Natural killer cell (primary cell): ENCODE data around the gene STIM2. TPM values are rescaled to one million over a fixed set of nuclear protein-coding genes. Genes with fewer than 3 reads are reported as not detected.
"Not testable (repeated sequence)": the region's sequence is repeated elsewhere in the genome, so short reads cannot be mapped to it uniquely, and the experiment has no call there.

ENCODE experiments used
- ATAC-seq, 3 donors: fragments of 150-1000 bp in 2 of 3; fragments of 200-7000 bp in 1 of 3; cut with Tn5 transposase; 1 replicate in 1 of 3; 2 replicates in 2 of 3; pipeline ENCODE4 v1.10.0; 2021; ENCODE audit warnings: mild to moderate bottlenecking in 2 of 3, moderate library complexity in 2 of 3
- DNase-seq, 2 donors: peaks; one replicate each; pipeline versions ENCODE4 v3.0.0 to v3.0.0-alpha.2; 2013 to 2021; ENCODE audit warnings: mixed read lengths in 1 of 2
- H3K27ac ChIP-seq: one replicate; pipeline ENCODE4 v1.5.1; 2013; ENCODE audit warnings: mild to moderate bottlenecking, low read length
- H3K27me3 ChIP-seq: one replicate; pipeline ENCODE4 v1.6.1; 2013; ENCODE audit warnings: low read length; ENCODE audit not compliant: control insufficient read depth, insufficient read depth
- H3K36me3 ChIP-seq: one replicate; pipeline ENCODE4 v1.6.1; 2013; ENCODE audit warnings: low read length; ENCODE audit not compliant: control insufficient read depth, insufficient read depth
- H3K4me1 ChIP-seq: one replicate; pipeline ENCODE4 v1.6.1; 2013; ENCODE audit warnings: low read length; ENCODE audit not compliant: control insufficient read depth, insufficient read depth
- H3K4me3 ChIP-seq: one replicate; pipeline ENCODE4 v1.5.1; 2013; ENCODE audit warnings: low read length
- H3K9me3 ChIP-seq: one replicate; pipeline ENCODE4 v1.6.1; 2013; ENCODE audit warnings: low read length; ENCODE audit not compliant: control insufficient read depth, insufficient read depth
- H3K27ac Mint-ChIP-seq, 2 donors: one replicate each; pipeline ENCODE4 v1.8.0; 2022; ENCODE audit warnings: mild to moderate bottlenecking in 2 of 2, mixed read lengths in 2 of 2, moderate library complexity in 1 of 2
- H3K27me3 Mint-ChIP-seq, 2 donors: one replicate each; pipeline ENCODE4 v1.8.0; 2022; ENCODE audit warnings: low read depth in 2 of 2, mixed read lengths in 2 of 2
- H3K36me3 Mint-ChIP-seq: one replicate; pipeline ENCODE4 v1.8.0; 2022; ENCODE audit warnings: mixed read lengths
- H3K4me1 Mint-ChIP-seq, 2 donors: one replicate each; pipeline ENCODE4 v1.8.0; 2022; ENCODE audit warnings: mixed read lengths in 2 of 2
- H3K4me3 Mint-ChIP-seq: one replicate; pipeline ENCODE4 v1.8.0; 2022; ENCODE audit warnings: mild to moderate bottlenecking, moderate library complexity, mixed read lengths
- H3K9me3 Mint-ChIP-seq, 2 donors: one replicate each; pipeline ENCODE4 v1.8.0; 2022; ENCODE audit warnings: mixed read lengths in 2 of 2
- whole genome bisulfite sequencing: methylation state at CpG from one replicate; pipeline ENCODE4 v1.1.7; 2013; ENCODE audit warnings: missing lambda C conversion rate; ENCODE audit not compliant: insufficient coverage; 5-methylcytosine and 5-hydroxymethylcytosine counted together
- intact Hi-C: fragments of 100-400 bp; cut with micrococcal nuclease; formaldehyde crosslinking; loops from one replicate; pipeline ENCODE4 v1.14.2; 2022
- total RNA-seq, 4 donors: library from RNA; stranded (reverse); fragments of 120-200 nt in 1 of 4; gene quantifications; one replicate each; pipeline versions ENCODE4 v1.2.3 to v1.2.4, GENCODE V29; 2013 to 2022
- TF ChIP-seq, protein P1 (sequence below): fragments of 200-600 bp; IDR thresholded peaks from one replicate; pipeline ENCODE4 v1.8.0; 2022; ENCODE audit warnings: antibody characterized with exemption

Gene STIM2
- total RNA-seq, 3 donors from 2014 or later (not counting 1 experiment from before 2014, with no cell fraction given), result 98.3 to 104 (median 100) TPM

DNA sequence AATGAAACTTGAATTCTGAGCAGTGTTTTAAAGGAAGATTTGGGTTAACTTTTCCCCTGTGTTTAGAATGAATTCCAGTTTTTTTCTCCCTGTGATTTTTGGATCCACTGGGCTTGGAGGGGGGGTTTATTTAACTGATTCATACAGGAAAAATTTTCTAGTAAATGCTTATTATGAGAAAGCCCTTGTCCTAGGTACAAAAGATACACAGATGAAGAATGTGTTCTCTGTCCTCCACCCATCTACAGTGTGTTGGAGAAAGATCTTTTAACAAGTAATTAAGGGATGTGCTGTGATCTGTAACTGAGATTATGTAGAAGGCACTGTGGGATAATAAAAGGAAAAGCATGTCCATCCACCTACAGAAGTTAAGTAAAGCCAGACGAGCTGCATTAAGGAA is 103.9 kb downstream of the STIM2 start:
- ATAC-seq, result no peak
- no CpG with 5 or more reads among the region's 1 CpG for WGBS
- Mint-ChIP-seq H3K36me3 (no peaks in the 10 kb centered on the region), H3K4me3 (no peak overlapping the region), H3K27ac (peak overlapping the region; percentile 25 to 57), H3K4me1 (peaks cover 51 to 56% of the 10 kb centered on the region in 2 donors), H3K9me3 (no peaks in the 10 kb centered on the region), H3K27me3 (no peaks in the 10 kb centered on the region)
- no peak for DNase-seq
- TF ChIP-seq, protein P1, sequence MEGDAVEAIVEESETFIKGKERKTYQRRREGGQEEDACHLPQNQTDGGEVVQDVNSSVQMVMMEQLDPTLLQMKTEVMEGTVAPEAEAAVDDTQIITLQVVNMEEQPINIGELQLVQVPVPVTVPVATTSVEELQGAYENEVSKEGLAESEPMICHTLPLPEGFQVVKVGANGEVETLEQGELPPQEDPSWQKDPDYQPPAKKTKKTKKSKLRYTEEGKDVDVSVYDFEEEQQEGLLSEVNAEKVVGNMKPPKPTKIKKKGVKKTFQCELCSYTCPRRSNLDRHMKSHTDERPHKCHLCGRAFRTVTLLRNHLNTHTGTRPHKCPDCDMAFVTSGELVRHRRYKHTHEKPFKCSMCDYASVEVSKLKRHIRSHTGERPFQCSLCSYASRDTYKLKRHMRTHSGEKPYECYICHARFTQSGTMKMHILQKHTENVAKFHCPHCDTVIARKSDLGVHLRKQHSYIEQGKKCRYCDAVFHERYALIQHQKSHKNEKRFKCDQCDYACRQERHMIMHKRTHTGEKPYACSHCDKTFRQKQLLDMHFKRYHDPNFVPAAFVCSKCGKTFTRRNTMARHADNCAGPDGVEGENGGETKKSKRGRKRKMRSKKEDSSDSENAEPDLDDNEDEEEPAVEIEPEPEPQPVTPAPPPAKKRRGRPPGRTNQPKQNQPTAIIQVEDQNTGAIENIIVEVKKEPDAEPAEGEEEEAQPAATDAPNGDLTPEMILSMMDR, result no peak
- H3K27ac ChIP-seq, result no peak overlapping the region
- peaks cover 4% of the 10 kb centered on the region for H3K36me3 ChIP-seq
- no peaks in the 10 kb centered on the region for H3K4me1 ChIP-seq
- H3K9me3 ChIP-seq, result no peaks in the 10 kb centered on the region
- H3K4me3 ChIP-seq, result no peak overlapping the region
- intact Hi-C loops, result no loop called here
- H3K27me3 ChIP-seq, result no peaks in the 10 kb centered on the region

DNA sequence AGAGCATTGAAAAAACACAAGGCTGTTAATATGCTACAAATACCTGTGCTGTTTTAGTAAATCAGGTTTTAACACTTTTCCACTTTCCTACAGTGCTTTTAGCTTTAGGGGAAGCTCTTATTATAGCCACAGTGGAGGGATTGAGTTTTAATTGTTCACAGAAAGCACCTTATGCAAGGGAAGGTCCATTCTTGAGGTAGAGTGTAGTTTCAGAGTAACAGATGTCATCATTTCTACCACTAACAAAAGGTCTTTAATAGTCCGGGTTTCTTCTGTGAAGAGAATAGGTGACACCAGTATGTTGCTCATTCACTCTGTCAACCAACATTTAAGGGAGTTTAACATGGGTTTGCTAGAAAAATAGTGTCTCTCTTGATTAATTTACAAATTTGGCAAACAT is 104.4 kb downstream of the STIM2 start:
- H3K36me3 Mint-ChIP-seq, result no peaks in the 10 kb centered on the region
- Histone ChIP-seq H3K27me3 (no peaks in the 10 kb centered on the region), H3K9me3 (no peaks in the 10 kb centered on the region), H3K27ac (no peak overlapping the region), H3K4me1 (no peaks in the 10 kb centered on the region), H3K4me3 (no peak overlapping the region), H3K36me3 (peaks cover 4% of the 10 kb centered on the region)
- no peaks in the 10 kb centered on the region for H3K27me3 Mint-ChIP-seq
- no peak for DNase-seq
- TF ChIP-seq, protein P1, result no peak
- no peak overlapping the region for H3K4me3 Mint-ChIP-seq
- no peaks in the 10 kb centered on the region for H3K9me3 Mint-ChIP-seq
- intact Hi-C loops, result no loop called here
- H3K27ac Mint-ChIP-seq, result peak overlapping the region; percentile 25 to 57
- ATAC-seq, result no peak
- WGBS, result no CpG with 5 or more reads among the region's 1 CpG
- H3K4me1 Mint-ChIP-seq, result peaks cover 48 to 54% of the 10 kb centered on the region in 2 donors

DNA sequence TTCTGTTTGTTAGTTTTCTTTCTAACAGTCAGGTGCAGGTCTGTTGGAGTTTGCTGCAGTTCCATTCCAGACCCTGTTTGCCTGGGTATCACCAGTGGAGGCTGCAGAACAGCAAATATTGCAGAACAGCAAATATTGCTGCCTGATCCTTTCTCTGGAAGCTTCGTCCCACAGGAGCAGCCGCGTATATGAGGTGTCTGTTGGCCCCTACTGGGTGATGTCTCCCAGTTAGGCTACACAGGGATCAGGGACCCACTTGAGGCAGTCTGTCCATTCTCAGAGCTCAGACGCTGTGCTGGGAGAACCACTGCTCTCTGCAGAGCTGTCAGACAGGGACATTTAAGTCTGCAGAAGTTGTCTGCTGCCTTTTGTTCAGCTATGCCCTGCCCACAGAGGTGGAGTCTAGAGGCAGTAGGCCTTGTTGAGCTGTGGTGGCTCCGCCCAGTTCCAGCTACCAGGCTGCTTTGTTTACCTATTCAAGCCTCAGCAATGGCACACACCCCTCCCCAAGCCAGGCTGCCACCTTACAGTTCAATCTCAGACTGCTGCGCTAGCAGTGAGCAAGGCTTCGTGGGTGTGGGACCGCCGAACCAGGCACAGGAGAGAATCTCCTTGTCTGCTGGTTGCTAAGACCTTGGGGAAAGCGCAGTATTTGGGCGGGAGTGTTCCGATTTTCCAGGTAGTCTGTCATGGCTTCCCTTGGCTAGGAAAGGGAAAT is 115.0 kb downstream of the STIM2 start:
- H3K4me3 ChIP-seq, H3K36me3 ChIP-seq, ATAC-seq, H3K27ac ChIP-seq, H3K9me3 Mint-ChIP-seq, H3K27ac Mint-ChIP-seq, H3K27me3 ChIP-seq, H3K27me3 Mint-ChIP-seq, intact Hi-C loops, H3K4me3 Mint-ChIP-seq, H3K9me3 ChIP-seq, H3K4me1 ChIP-seq, H3K36me3 Mint-ChIP-seq: not testable (repeated sequence)
- H3K4me1 Mint-ChIP-seq, result peaks cover 65 to 71% of the 10 kb centered on the region in 2 donors
- 94% methylated on average over 12 of the region's 12 CpGs for WGBS
- DNase-seq, result peak in 1 of 2 donors; percentile 18

DNA sequence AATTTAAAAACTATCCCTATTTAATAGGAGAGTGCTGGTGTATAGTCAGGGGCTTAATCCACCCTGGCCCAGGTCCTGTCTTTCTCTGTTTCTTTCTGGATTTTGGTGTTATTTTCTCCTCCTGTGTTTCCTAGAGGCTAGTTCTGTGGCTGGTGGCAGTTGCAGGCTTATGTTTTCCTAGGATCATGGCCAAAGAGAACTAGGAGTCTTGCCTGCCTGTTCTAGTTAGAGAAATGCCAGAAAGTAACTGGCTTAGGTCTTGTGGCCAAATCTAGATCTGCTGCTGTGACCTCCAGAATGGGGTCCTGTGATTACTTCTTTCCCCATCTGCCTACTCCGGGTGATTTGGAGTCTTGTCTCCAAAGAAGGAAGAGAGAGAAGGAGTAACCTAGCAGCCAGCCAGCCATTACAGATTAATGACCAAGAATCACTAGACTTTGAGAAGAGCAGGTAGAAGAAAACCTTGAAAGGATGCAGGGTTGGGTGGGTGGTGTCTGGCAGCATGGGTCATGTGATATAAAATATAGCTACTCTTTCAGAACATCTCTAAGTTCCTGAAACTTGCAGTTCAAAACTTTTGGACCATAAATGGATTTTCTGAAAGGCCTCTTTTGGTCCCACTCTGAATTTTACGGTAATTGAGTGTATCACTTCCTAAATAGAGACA is 117.9 kb downstream of the STIM2 start:
- 78% methylated on average over 1 of the region's 2 CpGs for WGBS
- TF ChIP-seq, protein P1, result no peak
- Histone ChIP-seq H3K9me3 (no peaks in the 10 kb centered on the region), H3K36me3 (no peaks in the 10 kb centered on the region), H3K4me1 (peaks cover 9% of the 10 kb centered on the region), H3K4me3 (no peak overlapping the region), H3K27ac (no peak overlapping the region), H3K27me3 (no peaks in the 10 kb centered on the region)
- ATAC-seq (no peak), DNase-seq (no peak)
- Mint-ChIP-seq H3K9me3 (no peaks in the 10 kb centered on the region), H3K4me1 (peaks cover 52% of the 10 kb centered on the region in 2 donors), H3K36me3 (no peaks in the 10 kb centered on the region), H3K4me3 (no peak overlapping the region), H3K27ac (peak overlapping the region; percentile 67 to 70), H3K27me3 (no peaks in the 10 kb centered on the region)
- intact Hi-C loops, result no loop called here
